GM12891 (cell line): ENCODE results near the gene SLC26A11.

ENCODE experiments used
- DNase-seq: peaks from one replicate; pipeline ENCODE4 v3.0.0; 2011; ENCODE audit warnings: low spot score; ENCODE audit not compliant: insufficient read length
- FAIRE-seq: peaks from 2 replicates; lab custom pipeline; 2011; peaks lifted over from hg19 to GRCh38; lab: Jason Lieb, UNC
- PAX5 ChIP-seq: IDR thresholded peaks from 2 replicates; pipeline ENCODE4 v1.6.1; 2011; ENCODE audit warnings: low read length, moderate library complexity, mild to moderate bottlenecking; ENCODE audit not compliant: insufficient read depth, severe bottlenecking
- POLR2A ChIP-seq: IDR thresholded peaks from 2 replicates; pipeline ENCODE4 v1.6.1; 2011; ENCODE audit warnings: low read depth, low read length, control low read depth
- POLR2AphosphoS5 ChIP-seq: IDR thresholded peaks from 2 replicates; pipeline ENCODE4 v1.6.1; 2011; ENCODE audit warnings: low read depth, low read length, control low read depth
- POU2F2 ChIP-seq: IDR thresholded peaks from 2 replicates; pipeline ENCODE4 v1.6.1; 2011; ENCODE audit warnings: low read depth, mild to moderate bottlenecking, control low read depth, low read length, moderate library complexity
- SPI1 ChIP-seq: IDR thresholded peaks from 2 replicates; pipeline ENCODE4 v1.6.1; 2011; ENCODE audit warnings: low read depth, low read length, control low read depth
- TAF1 ChIP-seq: IDR thresholded peaks from 2 replicates; pipeline ENCODE4 v1.6.1; 2011; ENCODE audit warnings: low read depth, low read length, control low read depth

The SLC26A11 gene

DNA sequence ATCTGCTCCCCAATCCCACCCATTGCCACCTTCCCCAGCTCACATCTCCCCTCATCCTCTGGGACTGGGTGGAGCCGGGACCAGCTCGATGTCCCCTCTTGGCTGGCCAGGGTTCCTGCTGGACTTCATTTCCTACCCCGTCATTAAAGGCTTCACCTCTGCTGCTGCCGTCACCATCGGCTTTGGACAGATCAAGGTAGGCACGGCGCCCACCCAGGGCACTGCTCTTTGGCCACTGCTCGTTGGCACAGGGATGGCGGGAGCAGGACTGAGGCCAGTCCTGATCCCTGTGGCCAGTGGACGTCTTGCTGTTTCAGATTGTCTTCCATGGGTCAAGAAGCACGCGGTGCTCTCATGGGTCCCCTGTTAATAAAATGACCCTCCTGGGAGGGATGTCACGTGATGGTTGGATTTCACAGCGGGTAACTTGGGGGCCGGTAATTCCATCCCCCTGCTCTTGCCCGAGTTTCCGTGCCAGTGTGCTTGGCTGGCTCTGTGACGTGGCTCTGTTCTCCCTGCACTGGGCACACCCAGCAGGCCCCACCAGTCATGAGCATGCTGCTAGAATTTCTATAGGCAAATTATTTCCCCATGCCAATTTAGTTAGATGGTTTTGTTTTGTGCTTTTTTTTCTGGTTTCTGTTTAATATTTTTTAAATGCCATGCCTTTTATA, 3.1 kb downstream of the SLC26A11 start:
- TF ChIP-seq POLR2A (no peak), TAF1 (no peak), POLR2AphosphoS5 (no peak), POU2F2 (no peak), PAX5 (no peak), SPI1 (no peak)
- no peak for FAIRE-seq

DNA sequence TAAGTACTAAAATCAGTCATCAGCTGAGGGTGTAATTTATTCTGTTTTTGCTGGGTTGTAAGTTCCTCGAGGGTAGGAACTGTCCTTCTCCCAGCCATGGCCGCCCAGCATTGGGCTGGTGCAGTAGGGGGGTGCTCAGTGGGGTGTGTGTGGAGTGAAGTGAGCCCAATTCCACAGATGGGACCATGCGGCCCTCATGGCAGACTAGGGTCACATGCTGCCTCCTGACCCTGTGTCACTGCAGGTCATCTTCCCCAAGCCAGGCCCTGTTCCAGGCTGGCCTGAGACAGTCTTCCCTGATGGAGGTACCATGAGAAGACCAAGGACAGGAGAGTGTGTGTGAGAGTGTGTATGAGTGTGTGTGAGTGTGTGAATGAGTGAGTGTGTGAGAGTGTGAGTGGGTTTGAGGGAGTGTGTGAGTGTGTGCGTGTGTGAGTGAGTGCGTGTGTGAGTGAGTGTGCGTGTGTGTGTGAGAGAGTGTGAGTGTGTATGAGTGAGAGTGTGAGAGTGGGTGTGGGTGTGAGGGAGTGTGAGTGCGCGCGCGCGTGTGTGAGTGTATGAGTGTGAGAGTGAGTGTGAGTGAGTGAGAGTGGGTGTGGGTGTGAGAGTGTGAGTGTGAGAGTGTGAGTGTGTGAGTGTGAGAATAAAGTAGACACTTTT, 3.7 kb downstream of the SLC26A11 start:
- FAIRE-seq (peak; percentile 9), DNase-seq (no peak)
- no peak for TF ChIP-seq TAF1
- TF ChIP-seq POU2F2, result no peak
- TF ChIP-seq PAX5, result no peak
- no peak for TF ChIP-seq SPI1
- no peak for TF ChIP-seq POLR2AphosphoS5
- TF ChIP-seq POLR2A, result no peak

More for the DNA sequence above, 3.1 kb downstream of the SLC26A11 start:
- no peak for DNase-seq

DNA sequence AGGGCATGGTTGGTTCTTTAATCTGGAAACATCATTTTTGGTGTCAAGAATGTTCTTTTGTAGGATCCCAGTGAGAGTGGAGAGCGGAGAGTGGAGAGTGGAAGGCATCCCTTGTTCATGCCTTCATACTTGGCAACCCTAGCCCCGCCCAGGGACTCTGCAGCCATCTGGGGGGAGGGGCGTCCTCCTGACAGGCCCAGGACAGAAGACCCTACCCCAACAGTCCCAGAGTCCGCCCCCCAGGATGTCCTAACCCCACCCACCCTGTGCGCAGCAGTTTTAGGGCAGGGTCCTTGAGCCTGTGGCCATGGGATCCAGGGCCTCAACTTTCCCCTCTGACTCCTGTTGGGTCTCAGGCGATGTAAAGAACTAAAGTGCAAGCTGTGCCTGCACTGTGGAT, 4.5 kb downstream of the SLC26A11 start:
- no peak for DNase-seq
- TF ChIP-seq SPI1 (no peak), POLR2A (no peak), TAF1 (no peak), POLR2AphosphoS5 (no peak), PAX5 (no peak), POU2F2 (no peak)
- FAIRE-seq, result no peak

DNA sequence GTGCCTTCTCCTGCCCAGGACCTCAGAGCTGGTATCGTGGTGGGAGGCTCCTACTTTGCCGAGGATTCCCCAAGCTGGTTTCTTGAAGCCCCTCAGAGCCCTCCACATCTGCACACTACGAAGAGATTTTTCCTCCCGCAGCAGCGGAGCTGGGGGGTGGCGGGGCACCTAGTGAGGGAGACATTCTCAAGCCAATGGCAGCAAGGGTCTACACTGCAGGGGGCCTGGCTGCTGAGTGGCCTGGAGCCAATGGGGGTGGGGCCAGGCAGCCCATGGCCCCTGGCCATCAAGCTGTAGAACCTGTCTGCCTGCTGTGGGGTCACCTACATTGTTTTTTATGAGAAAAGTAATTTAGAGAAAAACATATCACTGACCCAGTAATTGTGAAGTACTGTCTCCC, 5.0 kb downstream of the SLC26A11 start:
- no peak for TF ChIP-seq SPI1
- no peak for TF ChIP-seq POLR2A
- TF ChIP-seq PAX5, result no peak
- TF ChIP-seq TAF1, result no peak
- no peak for TF ChIP-seq POLR2AphosphoS5
- TF ChIP-seq POU2F2, result no peak
- FAIRE-seq (no peak), DNase-seq (no peak)

DNA sequence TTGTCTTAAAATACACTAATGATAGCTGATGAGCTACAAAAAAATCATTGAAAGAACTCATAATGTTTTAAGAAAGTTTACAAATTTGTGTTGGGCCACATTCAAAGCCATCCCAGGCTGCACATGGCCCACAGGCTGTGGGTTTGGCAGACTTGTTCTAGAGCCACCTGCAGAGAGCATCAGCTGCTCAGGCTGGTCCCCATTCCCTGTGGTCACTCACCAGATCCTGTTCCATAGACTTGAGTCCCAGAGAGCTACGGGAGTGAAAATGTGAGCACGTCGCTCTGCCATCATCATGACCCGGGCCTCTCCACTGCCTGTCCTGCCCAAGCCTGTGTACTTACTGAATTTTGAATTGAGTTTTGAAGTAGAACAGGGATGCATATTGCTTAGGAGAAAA, 6.9 kb downstream of the SLC26A11 start:
- DNase-seq (no peak), FAIRE-seq (no peak)
- TF ChIP-seq SPI1, result no peak
- no peak for TF ChIP-seq POLR2A
- TF ChIP-seq POLR2AphosphoS5, result no peak
- no peak for TF ChIP-seq TAF1
- TF ChIP-seq POU2F2, result no peak
- TF ChIP-seq PAX5, result no peak

DNA sequence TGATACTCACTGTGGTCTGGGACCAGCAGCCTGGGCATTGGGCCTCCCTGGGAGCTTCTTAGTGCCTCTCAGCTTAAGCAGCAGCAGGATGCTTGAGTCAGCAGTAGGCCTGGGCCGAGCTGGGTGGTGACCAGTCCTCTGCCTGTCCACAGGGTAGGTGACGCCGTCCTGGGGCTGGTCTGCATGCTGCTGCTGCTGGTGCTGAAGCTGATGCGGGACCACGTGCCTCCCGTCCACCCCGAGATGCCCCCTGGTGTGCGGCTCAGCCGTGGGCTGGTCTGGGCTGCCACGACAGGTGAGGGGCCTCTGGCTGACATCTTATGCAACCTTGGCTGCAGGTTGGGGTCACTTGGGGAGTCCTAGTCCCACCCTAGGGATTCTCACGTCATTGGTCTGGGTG, 7.4 kb downstream of the SLC26A11 start:
- DNase-seq (no peak), FAIRE-seq (no peak)
- TF ChIP-seq POLR2A (no peak), SPI1 (no peak), POLR2AphosphoS5 (no peak), PAX5 (no peak), TAF1 (no peak), POU2F2 (no peak)

DNA sequence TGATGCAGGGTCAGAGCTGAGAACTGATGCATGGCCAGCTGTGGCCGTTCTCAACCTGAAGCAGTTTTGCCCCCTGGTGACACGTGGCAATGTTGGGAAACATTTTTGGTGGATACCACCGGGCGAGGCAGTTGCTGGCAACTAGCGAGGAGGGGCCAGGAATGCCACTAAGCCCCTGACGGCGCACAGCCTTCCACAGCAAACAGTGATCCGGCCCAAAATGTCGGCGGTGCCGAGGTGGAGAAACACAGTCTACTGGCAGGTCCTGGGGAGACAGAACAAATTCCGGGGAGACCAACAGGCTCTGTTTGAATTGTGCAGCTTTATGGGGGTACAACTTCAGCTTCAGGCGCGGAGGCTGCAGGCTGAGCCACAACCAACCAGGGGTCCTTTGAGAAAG, 8.2 kb downstream of the SLC26A11 start:
- TF ChIP-seq SPI1, result no peak
- TF ChIP-seq TAF1, result no peak
- no peak for TF ChIP-seq POLR2AphosphoS5
- TF ChIP-seq POLR2A, result no peak
- TF ChIP-seq PAX5, result no peak
- no peak for DNase-seq
- FAIRE-seq, result no peak

DNA sequence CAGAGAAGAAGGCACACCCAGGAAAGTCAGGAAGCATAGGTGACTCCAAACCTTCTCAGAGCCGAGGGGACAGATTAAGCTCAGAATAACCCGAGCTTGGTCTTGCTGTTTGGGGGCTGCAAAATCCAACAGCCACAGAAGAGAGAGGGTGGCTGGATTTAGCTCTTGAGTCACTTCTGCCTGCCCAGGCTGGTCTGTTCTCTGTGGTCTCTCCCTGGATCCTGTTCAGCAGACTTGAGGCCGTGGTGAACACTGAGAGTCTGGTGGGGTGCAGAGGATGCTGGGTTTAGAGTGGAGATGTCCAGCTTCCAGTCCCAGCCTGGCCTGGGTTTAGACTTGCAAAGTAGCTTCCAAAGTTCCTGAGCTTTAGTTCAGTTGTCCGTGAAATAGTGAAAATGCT, 8.8 kb downstream of the SLC26A11 start:
- no peak for FAIRE-seq
- TF ChIP-seq TAF1 (no peak), SPI1 (no peak)
- DNase-seq, result no peak

DNA sequence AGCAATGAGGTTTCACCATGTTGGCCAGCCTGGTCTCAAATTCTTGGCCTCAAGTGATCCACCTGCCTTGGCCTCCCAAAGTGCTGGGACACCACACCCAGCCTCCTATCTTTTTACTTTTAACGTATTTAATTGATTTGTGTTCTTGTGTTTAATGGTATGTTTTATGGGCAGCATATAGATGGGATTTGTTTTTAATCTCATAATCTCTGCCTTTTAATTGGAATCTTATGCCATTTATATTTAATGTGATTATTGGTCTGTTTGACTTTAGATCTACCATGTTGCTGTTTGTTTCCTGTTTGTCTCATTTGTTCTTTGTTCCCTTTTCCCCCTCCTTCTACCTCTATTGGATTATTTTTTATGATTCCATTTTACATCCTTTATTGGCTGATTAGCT, 12.2 kb downstream of the SLC26A11 start:
- DNase-seq, result no peak

DNA sequence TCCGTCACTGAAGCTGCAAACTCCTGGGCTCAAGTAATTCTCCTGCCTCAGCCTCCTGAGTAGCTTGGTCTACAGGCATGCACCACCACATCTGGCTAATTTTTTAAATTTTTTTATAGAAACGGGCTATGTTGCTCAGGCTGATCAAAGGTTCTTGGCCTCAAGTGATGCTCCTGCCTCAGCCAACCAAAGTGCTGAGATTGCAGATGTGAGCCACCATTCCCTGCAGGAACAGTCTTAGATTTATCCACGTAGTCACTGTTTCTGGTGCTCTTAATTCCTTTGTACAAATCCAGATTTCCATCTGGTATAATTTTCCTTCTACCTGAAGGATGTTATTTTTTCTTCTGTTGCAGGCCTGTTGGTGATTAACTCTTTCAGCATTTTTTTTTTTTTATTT, 13.0 kb downstream of the SLC26A11 start:
- FAIRE-seq (no peak), DNase-seq (no peak)
- TF ChIP-seq POLR2A, result no peak
- no peak for TF ChIP-seq SPI1
- TF ChIP-seq POU2F2, result no peak

More for the DNA sequence above, 12.2 kb downstream of the SLC26A11 start:
- TF ChIP-seq SPI1 (no peak), PAX5 (no peak), POU2F2 (no peak), POLR2A (no peak), TAF1 (no peak), POLR2AphosphoS5 (no peak)
- no peak for FAIRE-seq

DNA sequence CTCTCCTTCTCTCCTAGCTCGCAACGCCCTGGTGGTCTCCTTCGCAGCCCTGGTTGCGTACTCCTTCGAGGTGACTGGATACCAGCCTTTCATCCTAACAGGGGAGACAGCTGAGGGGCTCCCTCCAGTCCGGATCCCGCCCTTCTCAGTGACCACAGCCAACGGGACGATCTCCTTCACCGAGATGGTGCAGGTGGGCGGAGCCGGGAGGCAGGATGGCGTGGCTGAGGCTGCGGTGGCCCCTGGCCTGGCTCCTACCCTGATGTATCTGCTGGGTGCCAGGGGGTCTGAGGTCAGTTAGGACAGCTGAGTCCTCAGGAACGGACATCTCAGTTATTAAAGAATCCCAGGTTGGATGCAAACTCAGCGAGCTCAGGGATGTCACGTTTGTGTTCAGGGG, 16.7 kb downstream of the SLC26A11 start:
- TF ChIP-seq POLR2AphosphoS5 (no peak), SPI1 (no peak), TAF1 (no peak), POLR2A (no peak), POU2F2 (no peak), PAX5 (no peak)
- DNase-seq (no peak), FAIRE-seq (no peak)
